ENCODE results near the gene GOSR2. TPM values are rescaled to one million over a fixed set of nuclear protein-coding genes. Genes with fewer than 3 reads are reported as not detected.
A peak's percentile ranks its signal among the peaks of the same experiment; 100 is the strongest.

The GOSR2 gene
- total RNA-seq, 4 donors from 2014 or later = 28.5 to 37.6 (median 30.3) TPM

- no peak for TF ChIP-seq POLR2A (IDR thresholded peaks at IDR 0.05)
- TF ChIP-seq CTCF (IDR thresholded peaks at IDR 0.05) = no peak
- no peak for DNase-seq (ENCODE audit: low spot score in 2 of 2)
- H3K4me3 ChIP-seq (ENCODE audit: low read depth, poor library complexity, severe bottlenecking) = no peak overlapping the region
- intact Hi-C loops (cut with DNase I; ENCODE audit: low total_unique reads) = no loop called here
- WGBS, 2 donors = 85 to 89% methylated on average over 4 of the region's 4 CpGs
These were observed 8.6 kb downstream of the GOSR2 start for GRCh38 chr17:46931596-46931995.

- no peak for DNase-seq (ENCODE audit: low spot score in 2 of 2)
- WGBS, 2 donors = 54 to 63% methylated on average over 7 of the region's 7 CpGs
- TF ChIP-seq POLR2A (IDR thresholded peaks at IDR 0.05) (no peak), CTCF (IDR thresholded peaks at IDR 0.05) (no peak)
- H3K4me3 ChIP-seq (ENCODE audit: low read depth, poor library complexity, severe bottlenecking) = no peak overlapping the region
- intact Hi-C loops (cut with DNase I; ENCODE audit: low total_unique reads) = no loop called here
These were observed 12.8 kb downstream of the GOSR2 start for GRCh38 chr17:46935658-46936266.

- TF ChIP-seq CTCF (IDR thresholded peaks at IDR 0.05) (peak in 1 of 3 donors; percentile 29), POLR2A (IDR thresholded peaks at IDR 0.05) (no peak)
- no peak overlapping the region for H3K4me3 ChIP-seq (ENCODE audit: low read depth, poor library complexity, severe bottlenecking)
- 37 to 50% methylated on average over 6 to 7 of the region's 7 CpGs for WGBS, 2 donors
- DNase-seq (ENCODE audit: low spot score in 2 of 2) = peak; percentile 67 to 93
- intact Hi-C loops (cut with DNase I; ENCODE audit: low total_unique reads) = loop anchor here (10.0 kb wide), 1 partner anchor 54 kb away; no protein-coding TSS in a partner anchor
These were observed 17.9 kb downstream of the GOSR2 start for GRCh38 chr17:46940692-46941404.

- 64 to 66% methylated on average over 10 of the region's 10 CpGs for WGBS, 2 donors
- peak in 1 of 2 donors; percentile 89 for DNase-seq (ENCODE audit: low spot score in 2 of 2)
- TF ChIP-seq CTCF (IDR thresholded peaks at IDR 0.05) = no peak
- intact Hi-C loops (cut with DNase I; ENCODE audit: low total_unique reads) = loop anchor here (10.0 kb wide), 1 partner anchor 52 kb away; no protein-coding TSS in a partner anchor
- no peak overlapping the region for H3K4me3 ChIP-seq (ENCODE audit: low read depth, poor library complexity, severe bottlenecking)
These were observed 19.7 kb downstream of the GOSR2 start for GRCh38 chr17:46942441-46943217.

- no peak for DNase-seq (ENCODE audit: low spot score in 2 of 2)
- TF ChIP-seq POLR2A (IDR thresholded peaks at IDR 0.05) (no peak), CTCF (IDR thresholded peaks at IDR 0.05) (no peak)
- 56 to 60% methylated on average over 2 of the region's 2 CpGs for WGBS, 2 donors
- H3K4me3 ChIP-seq (ENCODE audit: low read depth, poor library complexity, severe bottlenecking) = no peak overlapping the region
- intact Hi-C loops (cut with DNase I; ENCODE audit: low total_unique reads) = loop anchor here (10.0 kb wide), 1 partner anchor 52 kb away; no protein-coding TSS in a partner anchor
These were observed 20.2 kb downstream of the GOSR2 start for GRCh38 chr17:46943218-46943500.
